T-helper 1 cell treated with Interleukin-12 subunit alpha and Interleukin-12 subunit beta and Interleukin-4 antibody, amounts not matched to agents 30 μg/mL and 1 μg/mL, for 36 hours (primary cell): ENCODE data around the gene C22orf15.
A peak's percentile ranks its signal among the peaks of the same experiment; 100 is the strongest.

Experiments
- H3K27ac Mint-ChIP-seq: one replicate; pipeline ENCODE4 v1.8.0; 2021; ENCODE audit warnings: mild to moderate bottlenecking, mixed read lengths
- H3K27me3 Mint-ChIP-seq: one replicate; pipeline ENCODE4 v1.8.0; 2021; ENCODE audit warnings: low read depth, mixed read lengths
- H3K36me3 Mint-ChIP-seq: one replicate; pipeline ENCODE4 v1.8.0; 2021; ENCODE audit warnings: low read depth, mixed read lengths
- H3K4me1 Mint-ChIP-seq: one replicate; pipeline ENCODE4 v1.8.0; 2021; ENCODE audit warnings: low read depth, mixed read lengths
- H3K4me3 Mint-ChIP-seq: one replicate; pipeline ENCODE4 v1.8.0; 2021; ENCODE audit warnings: mild to moderate bottlenecking, moderate library complexity, mixed read lengths
- H3K9me3 Mint-ChIP-seq: one replicate; pipeline ENCODE4 v1.8.0; 2021; ENCODE audit warnings: mixed read lengths

C22orf15 gene

DNA sequence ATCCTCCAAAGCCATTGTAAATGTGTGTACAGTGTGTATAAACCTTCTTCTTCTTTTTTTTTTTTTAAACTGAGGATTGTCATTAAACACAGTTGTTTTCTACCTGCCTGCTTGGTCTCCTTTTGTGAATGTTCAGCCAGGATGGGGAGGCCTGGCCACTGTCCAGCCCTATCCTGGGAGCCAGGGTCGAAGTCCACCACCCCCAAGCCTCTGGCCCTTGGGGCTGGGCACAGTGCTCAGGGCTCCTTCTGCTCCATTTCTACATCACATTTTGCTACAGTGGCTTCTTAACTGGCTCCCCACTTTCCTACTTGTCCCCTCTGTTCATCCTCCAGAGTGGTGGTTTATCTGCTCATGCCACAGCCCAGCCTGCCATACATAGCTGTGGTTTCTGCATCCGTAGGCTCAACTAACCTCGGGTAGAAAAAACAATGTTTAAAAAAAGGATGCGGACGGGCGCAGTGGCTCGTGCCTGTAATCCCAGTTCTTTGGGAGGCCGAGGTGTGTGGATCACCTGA, 21.5 kb downstream of the C22orf15 start:
- H3K9me3 Mint-ChIP-seq = no peaks in the 10 kb centered on the region
- H3K27me3 Mint-ChIP-seq = no peaks in the 10 kb centered on the region
- H3K4me3 Mint-ChIP-seq = no peak overlapping the region
- no peaks in the 10 kb centered on the region for H3K36me3 Mint-ChIP-seq
- H3K27ac Mint-ChIP-seq = peak overlapping the region; percentile 33
- H3K4me1 Mint-ChIP-seq = peaks cover 19% of the 10 kb centered on the region

DNA sequence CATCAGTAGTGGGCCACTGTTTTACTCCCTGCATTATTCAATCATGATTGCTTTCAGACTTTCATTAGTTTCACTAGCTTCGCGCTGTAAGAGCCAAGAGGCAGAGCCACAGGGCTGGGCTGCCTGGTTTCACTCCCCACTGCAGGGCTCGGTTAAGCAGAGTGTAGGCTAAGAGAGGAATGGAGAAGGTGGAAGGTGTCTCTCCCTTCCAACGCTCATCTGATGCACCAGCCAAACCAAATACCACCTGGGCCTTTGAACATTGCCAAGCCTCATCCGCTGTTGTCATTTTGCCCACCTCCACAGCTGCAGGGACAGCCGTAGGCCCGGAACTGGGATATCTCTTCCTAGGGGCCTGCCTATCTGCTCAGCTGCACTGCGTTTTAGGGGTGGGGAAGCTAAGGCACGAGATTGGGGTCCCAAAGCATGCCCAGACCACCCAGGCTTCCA, 23.5 kb downstream of the C22orf15 start:
- H3K27ac Mint-ChIP-seq = peak overlapping the region; percentile 92
- no peaks in the 10 kb centered on the region for H3K9me3 Mint-ChIP-seq
- H3K36me3 Mint-ChIP-seq = peaks cover 4% of the 10 kb centered on the region
- H3K27me3 Mint-ChIP-seq = no peaks in the 10 kb centered on the region
- peaks cover 27% of the 10 kb centered on the region for H3K4me1 Mint-ChIP-seq
- peak overlapping the region; percentile 80 for H3K4me3 Mint-ChIP-seq

DNA sequence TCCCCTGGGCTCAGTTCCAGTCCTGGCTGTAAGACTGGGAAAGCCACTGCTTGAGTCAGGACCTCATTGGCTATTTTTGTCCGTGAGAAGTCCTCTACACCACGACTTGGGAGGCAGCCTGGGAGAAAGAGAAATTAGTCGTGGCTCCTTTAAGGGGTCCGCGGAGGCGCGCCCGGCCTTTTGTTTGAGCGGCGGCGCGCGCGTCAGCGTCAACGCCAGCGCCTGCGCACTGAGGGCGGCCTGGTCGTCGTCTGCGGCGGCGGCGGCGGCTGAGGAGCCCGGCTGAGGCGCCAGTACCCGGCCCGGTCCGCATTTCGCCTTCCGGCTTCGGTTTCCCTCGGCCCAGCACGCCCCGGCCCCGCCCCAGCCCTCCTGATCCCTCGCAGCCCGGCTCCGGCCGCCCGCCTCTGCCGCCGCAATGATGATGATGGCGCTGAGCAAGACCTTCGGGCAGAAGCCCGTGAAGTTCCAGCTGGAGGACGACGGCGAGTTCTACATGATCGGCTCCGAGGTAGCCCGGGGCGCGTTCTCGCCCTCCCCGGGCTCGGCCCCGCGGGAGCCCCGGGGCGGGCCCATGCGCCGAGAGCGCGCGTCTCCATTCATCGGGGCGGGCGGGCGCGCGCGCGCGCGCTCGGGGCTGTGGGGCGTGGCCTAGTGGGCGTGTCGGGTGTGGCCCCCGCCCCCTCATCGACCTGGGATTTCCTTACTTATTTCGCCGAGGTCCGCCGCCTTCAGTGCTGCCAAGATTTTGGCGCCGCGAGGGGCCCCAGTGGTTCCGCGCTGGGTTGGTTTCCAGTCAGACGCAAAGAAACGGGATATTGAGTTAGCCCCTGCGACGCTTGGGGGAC, 24.2 kb downstream of the C22orf15 start, which contains the start of gene SMARCB1:
SMARCB1 (plus strand) TSS at position 215 of the 848 bp plus-strand sequence; CDS start at position 419, 204 bp downstream.
- H3K27ac Mint-ChIP-seq = peak within 1 kb of the TSS; percentile 92
- H3K4me3 Mint-ChIP-seq = peak within 1 kb of the TSS; percentile 90
- peaks cover 6% of the 10 kb centered on the region for H3K36me3 Mint-ChIP-seq
- H3K4me1 Mint-ChIP-seq = peaks cover 27% of the 10 kb centered on the region
- H3K27me3 Mint-ChIP-seq = no peaks in the 10 kb centered on the region
- no peaks in the 10 kb centered on the region for H3K9me3 Mint-ChIP-seq

DNA sequence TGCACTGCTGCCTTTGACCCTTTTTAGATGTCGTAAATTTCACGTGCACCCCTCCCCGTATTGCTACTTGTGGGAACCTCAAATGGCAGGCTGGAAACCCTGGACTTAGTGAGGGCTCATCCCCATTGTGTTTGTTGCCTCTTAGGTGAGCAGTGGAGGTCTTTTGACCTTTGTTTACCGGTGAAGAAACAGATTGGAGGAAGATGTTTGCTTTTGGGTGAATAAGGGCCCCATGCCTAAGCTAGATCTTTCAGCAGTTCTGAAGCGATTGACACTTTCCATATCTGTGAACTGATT, 24.8 kb downstream of the C22orf15 start:
- Mint-ChIP-seq H3K9me3 (no peaks in the 10 kb centered on the region), H3K36me3 (peaks cover 7% of the 10 kb centered on the region), H3K27ac (peak overlapping the region; percentile 77), H3K27me3 (no peaks in the 10 kb centered on the region), H3K4me1 (peaks cover 31% of the 10 kb centered on the region), H3K4me3 (peak overlapping the region; percentile 90)

DNA sequence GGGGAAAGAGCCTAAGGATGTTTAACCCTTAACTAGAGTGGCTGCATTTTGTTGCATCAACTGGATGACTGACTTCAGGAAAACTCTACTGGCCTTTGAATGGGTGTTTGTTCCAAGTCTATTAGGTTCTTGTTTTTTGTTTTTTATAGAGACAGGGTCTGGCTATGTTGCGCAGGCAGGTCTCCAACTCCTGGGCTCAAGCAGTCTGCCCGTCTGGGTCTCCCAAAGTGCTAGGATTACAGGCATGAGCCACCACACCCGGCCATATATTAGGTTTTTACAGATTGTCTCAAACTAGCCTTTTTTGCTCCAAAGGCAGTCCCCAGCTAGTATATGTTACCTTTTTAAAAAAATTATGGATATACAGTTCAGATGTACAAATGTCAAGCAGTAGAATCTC, 25.1 kb downstream of the C22orf15 start:
- Mint-ChIP-seq H3K9me3 (no peaks in the 10 kb centered on the region), H3K4me3 (peak overlapping the region; percentile 90), H3K27ac (peak overlapping the region; percentile 77), H3K27me3 (no peaks in the 10 kb centered on the region), H3K4me1 (peaks cover 33% of the 10 kb centered on the region), H3K36me3 (peaks cover 9% of the 10 kb centered on the region)

DNA sequence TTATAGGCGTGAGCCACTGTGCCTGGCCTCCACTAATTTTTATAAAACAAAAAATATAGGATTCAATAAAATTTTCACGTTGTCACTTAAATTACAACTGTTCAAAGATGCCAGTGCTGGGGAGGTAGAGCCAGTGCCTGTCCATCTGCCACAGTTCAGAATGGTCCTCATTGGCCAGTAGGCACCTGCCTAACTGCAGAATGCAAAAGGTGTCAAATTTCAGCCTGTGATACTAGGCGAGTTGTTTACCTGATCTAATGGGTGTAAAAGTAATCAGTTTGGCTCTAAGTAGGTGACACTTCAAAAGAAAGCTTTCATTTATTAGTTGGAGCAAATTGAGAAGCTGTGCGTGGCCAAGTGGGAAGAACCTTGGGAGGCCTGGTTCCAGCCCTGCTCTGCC, 26.3 kb downstream of the C22orf15 start:
- Mint-ChIP-seq H3K4me3 (no peak overlapping the region), H3K36me3 (peaks cover 14% of the 10 kb centered on the region)

DNA sequence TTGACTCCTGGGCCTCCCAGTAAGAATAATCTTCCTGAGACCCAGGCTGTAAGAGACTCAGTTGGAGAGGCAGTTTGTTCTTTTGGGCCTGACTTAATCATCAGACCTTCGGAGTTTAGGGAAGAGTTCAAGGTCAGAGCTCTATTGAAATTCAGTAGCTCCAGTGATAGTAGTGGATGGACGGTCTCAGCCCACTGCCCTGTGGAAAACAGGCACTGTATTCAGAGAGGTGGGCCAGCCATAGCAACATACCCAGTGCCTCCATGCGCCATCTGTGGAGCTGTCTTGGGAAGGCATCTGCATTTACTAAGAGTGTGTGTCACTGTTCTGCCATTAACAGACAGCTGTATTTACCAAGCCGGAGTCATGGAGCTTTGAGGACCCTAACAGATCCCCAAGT, 26.8 kb downstream of the C22orf15 start:
- H3K36me3 Mint-ChIP-seq = peaks cover 14% of the 10 kb centered on the region
- H3K27me3 Mint-ChIP-seq = no peaks in the 10 kb centered on the region
- H3K9me3 Mint-ChIP-seq = no peaks in the 10 kb centered on the region
- H3K27ac Mint-ChIP-seq = no peak overlapping the region
- peaks cover 30% of the 10 kb centered on the region for H3K4me1 Mint-ChIP-seq
- no peak overlapping the region for H3K4me3 Mint-ChIP-seq

More for the DNA sequence above, 26.3 kb downstream of the C22orf15 start:
- Mint-ChIP-seq H3K4me1 (peaks cover 35% of the 10 kb centered on the region), H3K27ac (no peak overlapping the region), H3K9me3 (no peaks in the 10 kb centered on the region), H3K27me3 (no peaks in the 10 kb centered on the region)

DNA sequence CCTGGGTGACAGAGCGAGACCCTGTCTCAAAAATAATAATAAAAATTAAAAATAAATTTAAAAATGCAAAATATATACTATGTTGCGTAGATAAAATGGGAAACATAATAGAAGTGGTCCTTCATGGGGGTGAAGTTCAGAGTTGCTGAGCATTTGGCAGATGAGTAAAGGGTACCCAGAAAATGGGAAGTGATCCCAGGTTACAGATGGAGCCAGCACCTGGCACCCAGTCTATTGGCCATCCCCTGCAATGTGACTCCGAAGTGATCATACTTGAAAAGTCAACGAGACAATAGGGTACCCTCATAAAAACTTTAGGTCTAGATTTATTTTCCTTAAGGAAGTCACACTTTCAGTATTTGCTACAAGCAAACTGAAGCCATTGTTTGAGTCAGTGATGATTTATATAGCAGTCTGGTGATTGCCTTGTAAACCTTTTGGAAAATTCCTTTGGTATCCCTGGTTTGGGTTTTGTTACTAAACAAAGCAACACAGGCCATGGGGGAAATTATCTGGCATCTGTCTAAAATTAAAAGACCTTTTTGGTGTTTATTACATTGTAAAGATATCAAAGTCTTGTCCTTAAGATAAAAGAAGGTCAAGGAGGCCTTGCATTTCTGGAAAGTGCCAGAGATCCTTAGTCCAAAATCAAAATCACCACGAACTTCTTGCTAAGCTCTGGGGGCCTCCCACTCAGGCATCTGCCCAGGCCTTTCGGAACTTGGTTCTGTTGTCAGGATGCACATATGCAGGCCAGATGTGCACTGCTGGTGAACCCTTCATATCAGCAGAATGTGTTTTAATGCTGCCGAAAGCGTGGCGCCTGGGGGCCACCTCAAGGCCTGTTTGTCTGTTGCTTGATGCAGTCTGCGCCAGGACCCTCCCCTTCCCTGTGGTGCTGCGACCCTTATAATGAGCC, 28.3 kb downstream of the C22orf15 start:
- Mint-ChIP-seq H3K36me3 (peaks cover 16% of the 10 kb centered on the region), H3K9me3 (no peaks in the 10 kb centered on the region), H3K27me3 (no peaks in the 10 kb centered on the region), H3K27ac (no peak overlapping the region), H3K4me1 (peaks cover 30% of the 10 kb centered on the region), H3K4me3 (no peak overlapping the region)

DNA sequence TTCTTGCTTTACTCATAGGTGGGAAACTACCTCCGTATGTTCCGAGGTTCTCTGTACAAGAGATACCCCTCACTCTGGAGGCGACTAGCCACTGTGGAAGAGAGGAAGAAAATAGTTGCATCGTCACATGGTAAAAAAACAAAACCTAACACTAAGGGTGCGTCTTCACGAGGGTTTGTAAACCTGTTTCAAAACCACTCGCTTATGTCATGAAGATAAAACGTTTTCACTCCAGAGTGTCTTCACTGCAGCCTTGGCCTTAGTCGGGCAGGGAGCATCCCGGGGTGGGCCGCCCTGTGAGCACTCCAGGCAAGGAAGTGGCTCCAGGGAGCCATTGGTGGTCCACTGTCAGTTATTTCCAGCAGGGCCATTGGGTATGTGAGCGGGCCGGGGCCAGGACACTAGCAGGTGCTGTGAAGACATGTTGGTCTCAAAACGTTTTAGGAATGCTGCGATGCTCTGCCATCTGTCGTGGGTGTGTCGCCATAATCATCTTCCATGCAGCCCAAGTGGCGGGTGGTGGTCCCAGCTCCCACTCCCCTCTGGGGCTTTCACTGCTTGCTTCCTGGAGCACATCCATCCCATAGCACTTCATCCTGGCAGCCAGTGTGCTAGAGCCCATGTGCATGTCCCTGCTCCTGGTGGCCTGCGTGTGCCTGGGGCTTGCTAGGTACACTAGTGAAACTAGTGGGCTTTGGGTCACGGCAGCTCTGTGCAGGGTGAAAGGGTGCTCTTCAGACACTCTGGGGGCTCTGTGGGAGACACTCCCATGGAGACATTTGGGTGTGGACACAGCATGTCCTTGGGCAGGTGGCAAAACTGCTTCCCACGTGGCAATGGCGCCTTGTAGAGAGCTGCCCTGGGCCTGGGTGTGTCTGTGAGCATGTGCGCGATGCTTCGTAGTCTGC, 29.2 kb downstream of the C22orf15 start:
- H3K36me3 Mint-ChIP-seq = peaks cover 23% of the 10 kb centered on the region
- no peak overlapping the region for H3K4me3 Mint-ChIP-seq
- no peak overlapping the region for H3K27ac Mint-ChIP-seq
- H3K9me3 Mint-ChIP-seq = no peaks in the 10 kb centered on the region
- peaks cover 24% of the 10 kb centered on the region for H3K4me1 Mint-ChIP-seq
- no peaks in the 10 kb centered on the region for H3K27me3 Mint-ChIP-seq

DNA sequence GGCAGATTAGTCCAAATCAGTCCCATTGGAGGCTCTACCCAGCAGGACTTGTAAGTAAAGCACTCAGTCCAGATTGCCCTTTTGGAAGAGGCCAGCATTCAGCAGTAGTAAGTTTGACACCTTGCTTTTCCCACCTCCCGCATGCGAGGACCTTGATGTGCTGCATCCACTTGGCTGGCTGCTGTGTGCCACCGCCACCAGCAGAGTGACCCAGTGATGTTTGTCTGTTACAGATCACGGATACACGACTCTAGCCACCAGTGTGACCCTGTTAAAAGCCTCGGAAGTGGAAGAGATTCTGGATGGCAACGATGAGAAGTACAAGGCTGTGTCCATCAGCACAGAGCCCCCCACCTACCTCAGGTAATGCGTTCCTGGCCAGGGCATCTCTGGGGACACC, 30.5 kb downstream of the C22orf15 start:
- H3K27me3 Mint-ChIP-seq = no peaks in the 10 kb centered on the region
- H3K9me3 Mint-ChIP-seq = no peaks in the 10 kb centered on the region
- no peak overlapping the region for H3K27ac Mint-ChIP-seq
- H3K4me1 Mint-ChIP-seq = peaks cover 17% of the 10 kb centered on the region
- H3K36me3 Mint-ChIP-seq = peaks cover 23% of the 10 kb centered on the region
- H3K4me3 Mint-ChIP-seq = no peak overlapping the region

DNA sequence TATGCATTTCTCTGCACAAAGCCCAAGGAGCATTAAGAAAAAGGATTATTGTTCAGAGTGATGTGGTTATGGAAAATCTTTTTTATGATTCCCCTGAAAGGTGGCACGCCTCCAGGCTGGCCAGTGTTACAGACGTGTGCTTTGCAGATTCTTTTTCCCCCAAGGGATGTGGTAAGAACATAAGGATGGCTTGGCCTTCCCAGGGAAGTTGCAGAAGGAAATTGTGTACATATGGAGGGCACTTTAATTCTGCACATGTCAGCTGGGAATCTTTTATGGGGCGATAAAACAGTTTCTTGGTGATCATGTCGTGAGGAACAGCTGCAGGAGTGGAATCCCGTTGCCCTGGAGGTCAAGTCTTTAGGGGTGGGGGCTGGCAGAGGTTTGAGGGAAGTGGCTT, 33.7 kb downstream of the C22orf15 start:
- Mint-ChIP-seq H3K27me3 (no peaks in the 10 kb centered on the region), H3K4me3 (no peak overlapping the region), H3K27ac (no peak overlapping the region), H3K36me3 (peaks cover 30% of the 10 kb centered on the region), H3K4me1 (peaks cover 9% of the 10 kb centered on the region), H3K9me3 (no peaks in the 10 kb centered on the region)

DNA sequence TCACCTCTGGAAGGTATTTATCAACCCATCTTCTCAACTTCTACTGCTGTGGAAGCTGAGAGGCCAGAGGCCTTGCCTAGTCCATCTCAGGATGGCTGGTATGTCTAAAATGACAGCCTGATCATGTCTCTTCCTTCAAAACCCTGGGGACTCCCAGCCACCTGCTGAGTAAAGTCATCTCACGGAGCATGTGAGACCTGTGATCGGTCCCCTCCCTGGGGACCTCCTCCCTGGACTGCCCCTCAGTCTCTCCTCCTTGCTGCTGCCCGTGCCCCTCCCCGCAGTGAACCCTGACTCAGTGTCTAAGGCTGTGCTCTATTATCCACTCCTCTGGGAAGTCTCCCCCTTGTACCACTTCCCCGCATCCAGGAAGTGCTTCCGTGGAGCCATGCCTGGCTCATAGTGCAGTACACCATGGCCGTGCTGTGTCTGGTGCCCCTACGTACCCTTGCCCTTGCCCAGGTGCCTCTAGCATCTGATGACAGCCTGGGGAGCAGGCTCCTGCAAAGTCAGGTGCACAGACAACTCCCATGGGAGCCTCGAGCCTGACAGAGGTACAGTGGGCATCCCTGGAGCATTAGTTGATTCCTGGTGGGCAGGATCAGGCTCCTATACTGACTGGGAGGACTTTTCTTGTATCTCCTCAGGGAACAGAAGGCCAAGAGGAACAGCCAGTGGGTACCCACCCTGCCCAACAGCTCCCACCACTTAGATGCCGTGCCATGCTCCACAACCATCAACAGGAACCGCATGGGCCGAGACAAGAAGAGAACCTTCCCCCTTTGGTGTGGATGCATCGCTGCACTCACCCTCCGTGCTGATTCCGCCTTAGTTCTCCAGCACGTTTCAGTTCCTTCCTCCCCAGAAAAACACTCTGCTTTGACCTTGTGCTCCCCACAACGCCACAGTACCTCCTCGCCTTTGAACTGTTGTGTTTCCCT, 37.8 kb downstream of the C22orf15 start:
- Mint-ChIP-seq H3K4me1 (no peaks in the 10 kb centered on the region), H3K9me3 (no peaks in the 10 kb centered on the region), H3K4me3 (no peak overlapping the region), H3K36me3 (peaks cover 39% of the 10 kb centered on the region), H3K27ac (no peak overlapping the region), H3K27me3 (no peaks in the 10 kb centered on the region)

DNA sequence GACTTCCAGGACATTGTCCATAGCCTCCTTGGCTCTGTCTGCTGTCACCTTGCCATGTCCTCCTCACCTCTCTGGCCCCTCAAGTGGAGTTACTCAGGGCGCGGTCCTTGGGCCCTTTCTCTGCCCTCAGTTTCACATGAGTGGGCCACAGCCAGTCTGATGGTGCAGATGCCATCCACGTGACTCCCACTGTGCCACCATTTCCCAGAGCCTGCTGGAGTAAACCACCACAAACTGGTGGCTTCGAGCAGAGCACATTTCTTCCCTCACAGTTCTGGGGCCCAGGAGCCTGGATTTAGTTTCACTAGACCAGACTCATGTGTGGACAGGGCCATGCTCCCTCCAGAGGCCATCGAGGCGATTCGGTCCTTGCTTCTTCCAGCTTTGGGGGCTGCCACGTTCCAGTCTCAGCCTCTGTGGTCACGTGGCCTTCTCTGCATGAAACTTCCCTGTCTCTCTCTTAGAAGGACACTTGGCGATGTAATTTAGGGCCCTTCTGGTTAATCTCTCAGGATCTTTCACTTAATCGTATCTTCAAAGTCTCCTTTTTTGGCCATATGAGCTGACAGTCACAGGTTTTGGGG, 38.5 kb downstream of the C22orf15 start:
- no peaks in the 10 kb centered on the region for H3K9me3 Mint-ChIP-seq
- no peaks in the 10 kb centered on the region for H3K4me1 Mint-ChIP-seq
- no peak overlapping the region for H3K27ac Mint-ChIP-seq
- H3K36me3 Mint-ChIP-seq = peaks cover 42% of the 10 kb centered on the region
- no peaks in the 10 kb centered on the region for H3K27me3 Mint-ChIP-seq
- no peak overlapping the region for H3K4me3 Mint-ChIP-seq
